Activated CD4-positive, alpha-beta T cell treated with anti-CD3 and anti-CD28 coated beads, Interleukin-2, amount 50 U/mL, for 48 hours (primary cell): ENCODE results near the gene BTBD9.

Experiments used
- DNase-seq, 2 experiments: peaks; one replicate each; pipeline ENCODE4 v3.0.0-alpha.2; 2020

BTBD9 gene

DNA sequence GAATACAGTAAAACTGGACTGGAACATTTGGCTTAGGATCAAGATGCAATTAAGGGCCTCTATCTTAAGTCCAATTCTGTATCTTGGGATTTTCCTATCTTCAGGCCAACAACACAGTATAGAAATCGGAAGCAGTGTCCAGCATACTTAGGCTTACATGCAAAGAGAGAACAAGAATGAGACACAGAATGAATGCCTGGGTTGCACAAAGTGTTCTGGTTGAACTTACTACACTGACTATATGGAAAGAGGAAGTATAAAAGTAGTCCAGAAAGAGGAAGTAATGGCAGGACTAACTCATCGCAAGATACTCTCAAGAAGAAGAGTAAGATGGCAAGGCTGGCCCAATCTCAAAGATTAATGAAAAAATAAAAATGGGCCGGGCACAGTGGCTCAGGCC lies 87.6 kb downstream of the BTBD9 start:
- no peak for DNase-seq

DNA sequence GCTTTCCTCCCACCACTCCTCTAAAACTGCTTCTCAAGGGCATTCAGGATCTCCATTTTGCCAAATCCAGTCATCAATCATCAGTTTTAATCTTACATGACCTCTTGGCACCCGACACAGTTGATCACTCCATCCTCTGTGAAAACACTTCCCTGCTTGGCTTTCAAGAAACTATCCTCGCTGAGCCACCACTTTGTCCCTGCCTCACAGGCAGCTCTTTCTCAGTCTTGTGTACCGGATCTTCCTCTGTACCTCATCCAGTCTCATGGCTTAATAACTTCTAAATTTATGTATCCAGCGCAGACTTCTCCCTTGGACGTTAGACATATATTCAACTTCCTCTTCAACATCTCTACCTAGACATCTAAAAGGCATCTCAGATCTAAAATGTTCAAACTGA lies 89.9 kb downstream of the BTBD9 start:
- no peak for DNase-seq

DNA sequence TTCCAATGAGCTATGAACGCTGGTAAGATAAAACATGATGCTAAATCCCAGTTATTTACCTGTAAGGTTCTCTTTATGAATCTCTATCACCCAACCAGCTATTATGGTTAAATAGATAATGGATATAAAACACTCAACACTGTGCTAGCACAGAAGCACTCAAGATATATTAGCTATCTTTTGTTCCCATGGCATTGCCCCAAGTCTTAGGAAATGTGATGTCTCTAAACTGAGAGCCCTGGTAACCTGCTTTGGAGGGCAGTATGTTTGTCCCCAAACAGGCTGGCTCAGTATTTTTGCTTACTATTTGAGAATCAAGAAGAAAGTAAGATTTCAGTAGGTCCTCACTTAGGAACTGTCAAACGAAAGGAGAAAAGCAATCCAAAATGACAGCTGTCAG lies 90.5 kb downstream of the BTBD9 start:
- no peak for DNase-seq

DNA sequence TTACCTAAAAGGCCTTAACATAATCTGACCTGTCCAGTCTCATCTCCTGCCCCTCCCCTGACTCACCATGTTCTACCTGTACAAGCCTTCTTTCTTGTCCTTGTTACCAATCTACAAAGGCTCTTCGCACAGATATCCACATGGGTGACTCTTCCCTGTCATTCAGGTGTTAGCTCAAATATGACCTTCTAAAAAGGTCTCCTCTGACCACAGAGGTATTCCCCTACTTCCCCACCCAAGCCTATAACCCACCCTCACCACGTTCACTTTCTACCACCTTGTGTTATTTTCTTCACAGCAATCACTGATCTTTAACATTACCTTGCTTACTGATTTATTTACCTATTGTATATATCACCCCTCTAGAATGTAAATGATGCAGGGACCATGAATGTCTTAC lies 96.7 kb downstream of the BTBD9 start:
- DNase-seq, result no peak

DNA sequence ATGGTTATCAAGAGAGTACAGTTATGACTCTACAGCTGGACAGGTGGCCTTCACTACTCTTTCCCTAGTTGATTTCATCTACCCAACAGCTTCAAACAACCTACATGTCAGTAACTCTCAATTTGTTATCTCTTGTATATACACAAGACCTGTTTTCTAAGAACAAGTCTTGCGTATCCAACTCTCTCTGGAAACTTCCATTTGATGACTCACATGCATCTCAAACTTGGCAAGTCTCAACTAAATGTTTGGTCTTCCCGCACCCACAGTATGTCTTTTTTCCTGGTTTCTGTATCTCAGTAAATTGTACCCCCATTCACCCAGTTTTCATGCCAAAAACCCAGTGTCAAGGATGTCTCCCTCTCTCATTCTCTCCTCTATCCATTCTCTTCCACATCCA lies 97.7 kb downstream of the BTBD9 start:
- DNase-seq, result no peak

DNA sequence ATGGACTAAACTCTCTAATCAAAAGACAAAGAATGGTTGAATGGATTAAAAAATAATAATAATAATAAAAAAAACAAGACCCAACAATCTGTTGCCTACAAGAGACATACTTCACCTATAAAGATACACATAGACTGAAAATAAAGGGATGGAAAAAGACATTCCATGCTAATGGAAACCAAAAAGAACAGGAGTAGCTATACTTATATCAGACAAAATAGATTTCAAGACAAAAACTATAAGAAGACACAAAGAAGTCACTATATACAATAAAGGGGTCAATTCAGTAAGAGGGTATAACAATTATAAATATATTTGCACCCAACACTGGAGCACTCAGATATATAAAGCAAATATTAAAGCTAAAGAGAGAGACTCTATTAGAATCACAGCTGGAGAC lies 106.7 kb downstream of the BTBD9 start:
- no peak for DNase-seq

DNA sequence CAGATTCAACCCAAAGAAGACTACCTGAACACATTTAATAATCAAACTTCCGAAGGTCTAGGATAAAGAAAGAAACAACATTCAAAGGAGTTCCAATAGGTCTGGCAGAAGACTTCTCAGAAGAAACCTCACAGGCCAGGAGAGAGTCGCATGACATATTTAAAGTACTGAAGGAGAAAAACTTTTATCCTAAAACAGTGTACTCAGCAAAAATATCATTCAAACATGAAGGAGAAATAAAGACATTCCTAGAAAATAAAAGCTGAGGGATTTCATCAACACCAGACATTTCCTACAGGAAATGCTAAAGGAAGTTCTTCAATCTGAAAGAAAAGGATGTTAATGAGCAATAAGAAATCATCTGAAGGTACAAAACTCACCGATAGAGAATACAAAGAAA lies 108.6 kb downstream of the BTBD9 start:
- DNase-seq, result no peak

DNA sequence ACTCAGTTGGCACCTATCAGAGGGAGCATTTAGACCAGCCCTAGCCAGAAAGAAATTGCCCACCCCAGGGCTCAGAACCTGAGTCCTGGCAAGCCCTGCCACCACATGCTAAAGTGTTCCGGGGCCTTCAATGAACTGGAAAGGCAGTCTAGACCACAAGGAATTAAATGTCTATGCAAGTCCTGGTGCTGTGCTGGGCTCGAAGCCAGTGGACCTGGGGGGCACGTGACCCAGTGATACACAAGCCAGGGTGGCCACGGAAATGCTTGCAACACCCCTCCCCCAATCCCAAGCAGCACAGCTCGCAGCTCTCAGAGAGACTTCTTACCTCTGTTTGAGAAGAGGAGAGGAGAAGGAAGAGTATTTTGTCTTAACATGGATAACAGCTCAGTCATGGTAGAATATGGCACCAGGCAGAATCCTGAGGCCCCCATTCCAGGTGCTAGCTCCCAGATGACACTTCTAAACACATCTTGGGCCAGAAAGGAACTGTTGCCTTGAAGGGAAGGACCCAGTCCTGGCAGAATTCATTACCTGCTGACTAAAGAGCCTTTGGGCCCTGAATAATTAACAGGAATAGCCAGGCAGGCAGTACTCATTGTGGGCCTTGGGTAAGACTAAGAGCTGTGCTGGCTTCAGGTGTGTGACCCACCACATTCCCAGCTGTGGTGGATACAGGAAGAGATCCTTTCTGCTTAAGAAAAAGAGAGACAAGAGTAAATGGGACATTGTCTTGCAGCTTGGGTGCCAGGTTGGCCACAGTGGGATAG lies 111.3 kb downstream of the BTBD9 start:
- DNase-seq, result no peak

DNA sequence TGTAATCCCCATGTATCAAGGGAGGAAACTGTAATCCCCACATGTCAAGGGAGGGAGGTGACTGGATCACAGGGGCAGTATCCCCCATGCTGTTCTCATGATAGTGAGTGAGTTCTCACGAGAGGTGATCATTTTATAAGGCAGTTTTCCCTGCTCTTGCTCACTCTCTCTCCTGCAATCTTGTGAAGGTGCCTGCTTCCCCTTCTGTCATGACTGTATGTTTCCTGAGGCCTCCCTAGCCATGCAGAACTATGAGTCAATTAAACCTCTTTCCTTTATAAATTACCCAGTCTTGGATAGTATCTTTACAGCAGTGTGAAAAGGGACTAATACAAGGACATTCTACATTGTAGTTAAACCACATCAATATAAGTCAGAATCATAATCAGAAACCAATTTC lies 112.4 kb downstream of the BTBD9 start:
- DNase-seq, result no peak

DNA sequence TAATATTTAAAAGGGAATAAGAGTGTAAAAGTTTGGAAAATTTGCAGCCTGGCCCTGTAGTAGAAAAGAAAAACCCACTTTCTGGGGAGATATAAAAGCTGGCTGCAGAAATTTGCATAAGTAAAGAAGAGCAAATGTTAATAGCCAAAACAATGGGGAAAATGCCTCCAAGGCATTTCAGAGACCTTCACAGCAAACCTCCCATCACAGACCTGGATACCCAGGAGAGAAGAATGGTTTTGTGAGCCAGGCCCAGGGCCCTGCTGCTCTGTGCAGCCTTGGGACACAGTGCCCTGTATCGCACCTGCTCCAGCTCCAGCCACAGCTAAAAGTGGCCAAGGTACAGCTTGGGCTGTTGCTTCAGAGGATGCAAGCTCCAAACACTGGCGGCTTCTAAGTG lies 113.8 kb downstream of the BTBD9 start:
- no peak for DNase-seq

DNA sequence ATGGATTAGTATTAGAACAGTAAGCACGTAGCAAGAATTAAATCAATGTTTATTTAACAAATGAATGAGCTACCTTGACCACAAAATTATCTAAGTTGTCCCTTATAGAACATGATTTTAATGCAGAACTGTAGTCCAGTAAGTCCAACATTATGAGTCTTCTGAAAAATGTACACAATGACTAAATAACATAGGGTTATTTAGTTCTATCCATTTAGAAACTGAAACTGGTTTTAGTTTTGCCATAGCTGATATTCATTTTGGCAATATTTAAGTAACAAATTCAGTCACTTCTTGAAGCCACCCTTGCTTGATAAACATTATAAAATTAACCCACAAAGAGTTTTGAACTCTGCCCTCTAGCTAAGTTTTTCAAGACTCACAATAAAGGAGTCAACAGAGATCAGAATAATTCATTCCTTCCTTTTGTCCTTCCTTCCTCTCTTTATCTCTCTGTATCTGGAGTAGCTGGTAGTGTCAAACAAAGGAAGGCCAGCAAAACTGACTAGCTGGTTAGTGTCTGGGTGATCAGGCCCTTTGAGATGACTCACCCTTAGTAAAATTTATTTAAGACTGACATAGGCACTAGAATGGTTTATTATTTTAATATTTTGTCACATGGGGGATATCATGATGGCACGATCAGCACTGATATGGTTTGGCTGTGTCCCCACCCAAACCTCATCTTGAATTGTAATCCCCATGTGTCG lies 115.1 kb downstream of the BTBD9 start:
- DNase-seq, result no peak

DNA sequence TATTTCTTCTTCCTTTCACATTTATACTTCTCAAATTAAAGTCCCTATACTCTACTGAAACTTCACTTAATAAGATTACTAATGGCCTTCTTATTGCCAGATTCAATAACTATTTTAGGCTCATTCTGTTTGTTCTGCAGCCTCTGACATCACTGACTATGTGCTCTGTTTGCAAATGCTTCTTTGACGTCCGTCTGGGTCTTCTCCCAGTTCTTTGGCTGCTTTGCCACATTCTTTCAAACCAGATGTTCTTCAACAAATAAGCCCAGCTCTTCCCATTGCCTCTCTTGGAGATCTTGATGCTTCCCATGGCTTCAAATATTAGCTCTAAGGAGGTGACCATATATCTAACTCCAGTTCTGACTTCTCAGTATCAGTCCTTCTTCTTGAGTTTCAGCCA lies 117.4 kb downstream of the BTBD9 start:
- DNase-seq, result no peak

DNA sequence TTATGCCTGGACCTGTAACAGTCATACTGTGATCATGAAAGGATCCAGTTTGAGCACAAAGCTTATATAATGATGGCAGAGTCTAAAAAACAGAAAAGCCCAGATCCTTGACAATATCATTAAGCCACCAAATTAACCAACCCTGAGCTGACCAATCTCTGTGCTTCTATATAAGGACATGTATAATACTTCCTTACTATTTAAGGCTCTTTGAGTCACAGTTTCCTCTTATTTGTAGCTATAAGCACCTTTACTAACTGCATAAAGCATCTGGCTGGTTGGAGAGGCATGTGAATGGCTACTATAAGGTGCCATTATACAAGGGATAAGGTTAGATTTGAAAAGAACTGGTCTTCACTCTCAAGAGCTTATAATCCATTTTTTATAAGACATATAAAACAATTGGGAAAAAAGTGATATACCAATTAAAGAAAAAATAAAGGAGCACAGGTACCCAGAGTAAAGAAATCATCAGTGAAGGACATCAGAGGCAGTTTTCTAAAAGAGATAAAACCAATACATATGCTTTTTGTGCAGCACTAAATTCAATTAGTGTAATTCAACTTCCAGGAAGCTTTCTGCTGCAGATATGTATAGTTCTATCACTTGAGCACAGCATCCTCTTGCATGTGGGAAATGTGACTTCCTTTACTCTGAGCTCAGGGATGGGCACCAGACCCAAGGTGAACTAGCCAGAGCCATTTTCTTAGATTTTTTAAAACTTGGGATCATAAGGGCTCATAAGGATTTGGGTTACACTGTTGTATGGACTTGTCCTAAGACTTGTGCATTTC lies 121.0 kb downstream of the BTBD9 start:
- DNase-seq, result no peak

DNA sequence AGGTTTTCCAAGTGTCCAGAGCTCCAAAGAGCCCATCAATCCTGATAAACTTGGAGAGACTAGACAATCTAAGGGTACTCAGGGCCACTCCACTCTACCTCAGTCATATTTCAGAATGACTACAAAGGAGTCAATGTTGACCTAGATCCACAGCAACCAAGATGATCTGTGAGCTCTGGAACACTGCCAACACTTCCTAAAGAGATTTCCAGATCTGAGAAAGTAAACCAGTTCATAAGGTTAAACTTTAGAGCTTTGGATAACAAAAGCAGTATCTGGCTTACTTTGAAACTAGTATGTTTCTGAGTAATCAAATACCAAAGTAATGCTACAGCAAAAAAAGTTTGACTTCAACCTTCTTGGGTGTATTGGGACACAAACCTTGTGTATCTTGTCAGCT lies 122.7 kb downstream of the BTBD9 start:
- DNase-seq, result no peak

DNA sequence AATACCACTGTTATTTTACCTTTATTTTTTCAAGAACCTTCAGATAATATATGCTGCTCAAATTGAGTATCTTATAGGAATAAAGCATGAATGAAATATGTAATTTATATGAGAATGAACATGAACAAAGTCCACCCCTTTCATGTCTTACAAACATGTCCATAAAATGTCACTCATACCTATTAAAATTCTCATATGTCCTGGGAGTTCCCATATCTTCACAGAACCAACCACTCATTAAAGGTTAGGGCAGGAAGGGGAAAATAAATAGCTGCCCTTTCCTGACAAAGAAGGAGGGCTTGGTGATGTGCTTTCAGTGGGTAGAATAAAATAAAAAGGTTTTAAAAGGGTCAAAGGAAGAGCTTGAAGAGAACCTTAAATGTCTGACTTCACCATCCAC lies 125.3 kb downstream of the BTBD9 start:
- DNase-seq, result no peak

DNA sequence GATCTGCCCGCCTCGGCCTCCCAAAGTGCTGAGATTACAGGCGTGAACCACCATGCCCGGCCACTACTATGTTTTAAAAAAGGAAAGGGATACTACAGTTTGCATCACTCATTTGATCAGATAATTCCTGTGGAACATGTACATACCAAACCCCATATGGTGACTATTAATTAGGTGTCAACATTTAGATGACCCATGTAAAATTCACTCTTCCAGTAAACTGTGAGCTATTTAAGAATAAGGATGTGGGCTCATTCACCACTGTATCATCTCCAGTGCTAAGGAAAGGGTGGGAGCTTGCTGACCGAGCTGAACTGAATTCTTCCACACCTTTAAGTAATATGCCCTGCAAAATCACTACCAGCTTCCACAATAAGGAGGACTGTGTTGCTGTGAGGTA lies 127.5 kb downstream of the BTBD9 start:
- no peak for DNase-seq

DNA sequence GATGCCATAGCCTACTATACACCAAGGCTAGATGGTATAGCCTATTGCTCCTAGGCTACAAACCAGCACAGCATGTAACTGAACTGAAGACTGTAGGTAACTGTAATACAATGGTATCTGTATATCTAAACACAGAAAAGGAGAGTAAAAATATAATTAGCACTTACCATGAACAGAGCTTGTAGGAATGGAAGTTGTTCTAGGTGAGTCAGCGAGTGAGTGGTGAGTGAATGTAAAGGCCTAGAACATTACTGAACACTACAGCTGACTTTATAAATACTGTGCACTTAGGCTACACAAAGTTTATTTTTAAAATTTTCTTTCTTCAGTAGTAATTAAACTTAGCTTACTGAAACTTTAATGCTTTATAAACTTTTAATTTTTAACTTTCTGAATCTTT lies 129.5 kb downstream of the BTBD9 start:
- DNase-seq, result no peak

DNA sequence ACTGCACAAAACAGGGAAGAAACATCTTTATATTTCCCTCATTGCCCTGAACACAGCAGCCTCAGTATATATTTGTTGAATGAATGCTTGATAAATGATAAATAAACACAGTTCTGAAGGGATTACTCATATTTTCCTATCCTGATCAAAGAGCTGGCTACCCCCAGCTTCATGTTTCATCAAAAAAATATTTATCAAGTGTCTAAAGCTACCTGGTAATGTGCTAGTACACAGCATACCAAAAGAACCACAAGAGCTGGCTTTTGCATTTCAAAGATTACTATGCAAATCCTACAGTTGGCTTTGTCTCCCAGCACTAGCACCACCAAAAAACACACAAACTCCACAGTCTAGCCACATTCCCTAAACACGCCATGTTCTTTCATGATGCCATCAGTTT lies 130.0 kb downstream of the BTBD9 start:
- no peak for DNase-seq

DNA sequence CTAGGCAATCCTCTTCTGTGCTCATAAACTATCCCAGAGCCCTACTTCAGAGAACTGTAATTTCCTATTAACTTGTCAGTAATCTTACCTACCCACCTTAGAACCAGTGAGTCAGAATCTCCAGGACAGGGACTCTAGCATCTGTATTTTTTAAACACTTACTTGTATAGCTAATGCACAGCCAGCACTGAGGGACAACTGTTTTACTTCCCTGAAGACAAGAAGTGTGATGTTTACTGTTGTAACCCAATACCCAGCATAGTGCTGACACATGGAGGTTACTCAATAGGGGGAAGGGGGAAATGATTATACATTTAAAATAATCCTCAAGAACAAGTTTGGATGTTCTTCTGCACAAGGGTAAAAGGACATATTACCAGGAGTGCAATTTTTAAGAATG lies 130.8 kb downstream of the BTBD9 start:
- DNase-seq, result no peak

DNA sequence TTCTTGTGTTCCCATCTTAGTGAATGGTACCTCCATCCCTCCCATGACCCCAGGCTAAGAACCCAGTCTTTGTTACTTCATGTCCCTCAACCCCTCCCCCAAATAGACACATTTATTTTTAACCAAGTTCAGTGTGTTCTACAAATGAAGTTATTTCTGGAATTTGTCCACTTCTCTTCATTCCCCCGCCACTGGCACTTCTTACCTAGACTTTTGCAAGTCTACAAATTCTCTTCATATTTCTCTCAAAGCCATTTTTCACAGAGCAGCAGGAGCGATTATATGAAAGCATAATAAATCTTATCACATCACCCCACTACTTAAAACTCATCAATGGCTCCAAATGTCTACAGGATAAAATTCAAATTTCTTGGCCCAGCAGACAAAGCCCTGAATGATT lies 131.4 kb downstream of the BTBD9 start:
- DNase-seq, result no peak

DNA sequence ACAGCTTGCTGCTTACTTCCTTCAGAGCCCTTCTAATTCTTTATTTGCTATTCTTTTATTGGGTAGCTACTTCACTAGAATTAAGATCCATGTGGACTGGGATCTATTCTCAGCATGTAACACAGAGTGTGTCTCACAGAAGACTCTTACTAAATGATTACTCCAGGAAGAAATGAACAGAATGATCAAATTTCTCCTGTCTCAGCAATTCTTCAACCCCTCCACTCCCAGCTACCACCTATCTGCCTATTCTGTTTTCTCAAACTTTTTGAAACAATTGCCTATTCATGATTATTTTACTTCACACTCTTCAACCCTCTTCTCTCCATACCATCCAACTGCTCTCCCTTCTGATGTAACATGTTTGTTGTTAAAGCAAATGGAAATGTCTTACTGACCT lies 132.6 kb downstream of the BTBD9 start:
- DNase-seq, result no peak

DNA sequence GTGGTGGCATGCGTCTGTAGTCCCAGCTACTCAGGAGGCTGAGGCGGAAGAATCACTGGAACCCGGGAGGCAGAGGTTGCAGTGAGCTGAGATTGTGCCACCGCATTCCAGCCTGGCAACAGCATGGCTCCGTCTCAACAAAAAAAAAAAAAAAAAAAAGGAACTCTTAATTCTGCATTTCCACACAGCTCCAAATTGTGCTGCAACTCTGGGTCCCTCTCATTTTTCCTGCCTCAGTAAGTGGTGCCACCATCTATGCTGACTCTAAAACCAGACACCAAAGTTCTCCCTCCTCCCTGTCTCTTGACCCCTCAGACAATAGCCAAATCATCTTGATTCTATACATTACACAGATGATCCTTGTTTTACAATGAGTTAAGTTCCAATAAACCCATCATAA lies 133.9 kb downstream of the BTBD9 start:
- no peak for DNase-seq

DNA sequence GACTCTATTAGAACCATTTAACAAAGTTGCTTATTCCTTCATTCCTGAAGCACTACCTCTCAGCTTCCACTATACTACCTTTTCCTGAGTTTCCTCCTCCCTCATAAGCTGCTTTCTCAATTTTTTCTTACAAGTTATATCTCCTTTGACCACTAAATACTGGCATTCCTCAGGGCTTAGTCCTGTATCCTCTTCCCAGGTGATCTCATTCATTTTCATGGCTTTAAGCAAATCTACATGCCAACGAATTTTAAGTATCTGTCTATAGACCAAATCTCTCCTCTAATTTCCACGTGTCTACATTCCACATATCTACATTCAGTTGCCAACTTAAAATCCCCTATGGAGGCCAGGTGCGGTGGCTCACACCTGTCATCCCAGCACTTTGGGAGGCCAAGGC lies 134.7 kb downstream of the BTBD9 start:
- DNase-seq, result no peak
